NCI-H1417 (cell line): ENCODE measurements around the gene SIPA1L3.

ENCODE experiments used
- DNase-seq, 3 experiments: peaks; one replicate each; lab custom pipeline; 2025; lab: John Stamatoyannopoulos, UW

SIPA1L3 gene

DNA sequence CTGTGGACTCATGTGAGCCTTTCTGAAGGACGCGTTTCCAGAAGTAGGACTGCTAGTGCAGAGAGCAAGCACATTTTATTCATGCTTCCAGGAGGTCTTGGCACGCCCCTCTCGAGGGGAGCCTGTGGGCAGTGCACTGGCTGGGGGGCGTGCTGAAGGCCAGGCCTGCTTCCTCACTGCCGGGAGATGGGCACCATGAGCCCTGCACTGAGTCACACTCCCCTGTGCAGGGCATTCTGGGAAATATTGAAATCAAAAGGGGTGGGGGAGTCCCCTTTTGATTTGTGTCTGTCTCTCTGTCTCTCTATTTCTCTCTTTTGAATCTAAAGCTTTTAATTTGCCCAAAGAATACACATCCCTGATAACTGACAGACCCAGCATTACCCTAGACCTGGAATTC lies 283.1 kb downstream of the SIPA1L3 start:
- DNase-seq: no peak

DNA sequence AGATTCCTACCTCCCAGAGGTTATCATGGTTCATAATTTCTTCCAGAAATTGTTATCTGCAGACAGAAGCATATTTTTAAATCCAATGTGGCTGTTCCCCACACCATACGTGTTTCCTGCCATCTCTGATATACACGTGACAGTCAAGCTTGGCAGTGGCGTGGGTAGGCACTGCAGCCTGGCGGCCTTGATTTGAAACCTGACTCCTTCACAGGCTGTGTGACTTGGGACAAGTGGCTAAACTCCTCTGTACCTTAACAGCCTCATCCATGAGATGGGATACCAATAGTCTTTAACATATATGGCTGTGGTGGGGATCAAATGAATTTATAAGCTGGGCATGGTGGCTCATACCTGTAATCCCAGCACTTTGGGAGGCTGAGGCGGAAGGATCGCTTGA lies 283.8 kb downstream of the SIPA1L3 start:
- DNase-seq: no peak

DNA sequence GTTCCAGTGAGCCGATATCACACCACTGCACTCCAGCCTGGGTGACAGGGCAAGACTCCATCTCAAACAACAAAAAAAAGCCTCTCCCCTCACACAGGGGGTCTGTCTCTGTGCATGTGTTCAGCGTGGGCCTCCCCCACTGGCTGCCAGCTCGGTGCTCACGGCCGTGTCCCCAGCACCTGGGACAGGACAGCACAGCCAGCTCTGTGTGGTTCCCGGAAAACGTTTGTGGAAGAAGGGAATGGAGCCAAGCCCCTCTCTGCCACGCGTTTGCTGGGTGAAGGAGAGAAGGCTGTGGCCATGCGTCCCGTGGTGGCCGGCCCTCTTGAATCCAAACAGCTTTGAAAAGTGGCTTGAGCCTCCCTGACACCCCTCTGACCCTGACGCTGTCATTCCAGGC lies 284.7 kb downstream of the SIPA1L3 start:
- no peak for DNase-seq

DNA sequence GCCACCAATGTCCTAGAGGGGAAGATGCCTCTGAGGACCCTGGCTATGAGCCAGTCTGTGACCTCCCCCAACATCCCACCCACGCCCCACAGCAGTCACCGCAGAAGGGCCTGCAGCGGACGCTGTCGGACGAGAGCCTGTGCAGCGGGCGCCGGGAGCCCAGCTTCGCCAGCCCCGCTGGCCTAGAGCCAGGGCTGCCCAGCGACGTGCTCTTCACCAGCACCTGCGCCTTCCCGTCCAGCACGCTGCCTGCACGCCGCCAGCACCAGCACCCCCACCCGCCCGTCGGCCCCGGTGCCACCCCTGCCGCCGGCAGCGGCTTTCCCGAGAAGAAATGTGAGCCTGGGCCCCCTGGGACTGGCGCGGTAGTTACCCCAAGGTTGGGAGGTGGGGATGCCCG lies 286.4 kb downstream of the SIPA1L3 start:
- peak in 1 of 3 experiments; percentile 24 for DNase-seq

DNA sequence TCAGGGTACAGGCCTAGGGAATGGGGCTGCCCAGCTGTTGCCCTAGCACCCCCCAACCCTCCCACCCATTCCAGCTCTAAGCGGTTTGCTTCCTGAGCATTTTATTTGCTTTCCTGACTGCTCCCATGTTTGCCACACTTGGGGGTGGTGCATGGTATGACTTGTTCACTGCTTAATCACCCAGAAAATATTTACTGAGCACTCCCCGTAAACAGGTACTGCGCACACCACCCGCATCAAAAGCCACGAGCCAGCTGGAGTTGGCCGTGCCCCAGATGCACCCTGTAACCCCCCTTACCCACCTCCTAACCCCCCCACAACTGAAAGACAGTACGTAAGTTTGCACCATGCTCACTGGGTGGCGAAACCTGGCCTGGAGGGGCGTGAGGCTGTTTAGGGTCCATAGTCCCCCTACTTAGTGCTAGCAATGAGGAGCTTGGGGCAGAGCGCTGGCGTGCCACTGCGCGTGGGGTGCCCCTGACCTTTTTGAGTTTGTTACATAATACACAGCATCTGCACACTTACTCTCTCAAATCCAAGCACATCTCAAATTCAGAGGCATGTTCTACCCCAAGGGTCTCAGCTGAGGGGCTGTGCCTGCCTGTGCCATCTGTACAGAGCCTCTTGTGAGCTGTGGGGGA lies 287.2 kb downstream of the SIPA1L3 start:
- peak in 2 of 3 experiments; percentile 10 to 14 for DNase-seq

DNA sequence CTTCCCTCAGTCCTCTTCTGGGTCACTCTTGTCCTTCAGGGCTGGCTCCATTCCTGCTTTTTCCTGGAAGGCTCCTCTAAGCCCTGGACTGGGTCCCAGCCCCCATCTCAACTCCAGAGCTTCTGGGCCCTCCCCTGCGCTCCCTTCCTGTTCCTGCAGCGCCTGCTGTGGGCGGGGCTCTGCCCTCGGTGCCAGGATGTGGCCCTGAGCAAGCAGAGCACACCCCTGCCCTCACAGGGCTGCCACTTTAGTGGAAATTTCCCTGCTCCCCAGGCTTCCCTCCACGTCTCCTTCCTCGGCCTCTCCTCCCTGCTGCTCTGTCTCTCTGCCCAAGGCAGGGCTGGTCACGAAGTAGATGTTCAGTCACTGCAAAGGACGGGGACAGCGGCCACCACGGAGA lies 288.2 kb downstream of the SIPA1L3 start:
- DNase-seq: no peak

DNA sequence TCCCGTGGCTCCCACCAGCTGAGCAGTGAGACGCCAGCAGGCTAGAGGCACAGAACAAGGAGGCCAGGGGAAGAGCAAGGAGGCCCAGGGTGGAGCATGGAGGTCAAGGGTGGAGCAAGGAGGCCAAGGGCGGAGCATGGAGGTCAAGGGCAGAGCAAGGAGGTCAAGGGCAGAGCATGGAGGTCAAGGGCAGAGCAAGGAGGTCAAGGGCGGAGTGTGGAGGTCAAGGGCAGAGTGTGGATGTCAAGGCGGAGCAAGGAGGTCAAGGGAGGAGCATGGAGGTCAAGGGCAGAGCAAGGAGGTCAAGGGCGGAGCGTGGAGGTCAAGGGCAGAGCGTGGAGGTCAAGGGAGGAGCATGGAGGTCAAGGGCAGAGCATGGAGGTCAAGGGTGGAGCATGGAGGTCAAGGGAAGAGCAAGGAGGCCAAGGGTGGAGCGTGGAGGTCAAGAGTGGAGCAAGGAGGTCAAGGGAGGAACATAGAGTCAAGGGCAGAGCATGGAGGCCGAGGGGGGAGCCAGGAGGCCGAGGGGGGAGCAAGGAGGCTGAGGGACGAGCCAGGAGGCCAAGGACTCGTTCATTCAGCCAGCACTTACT lies 289.3 kb downstream of the SIPA1L3 start:
- DNase-seq: no peak

DNA sequence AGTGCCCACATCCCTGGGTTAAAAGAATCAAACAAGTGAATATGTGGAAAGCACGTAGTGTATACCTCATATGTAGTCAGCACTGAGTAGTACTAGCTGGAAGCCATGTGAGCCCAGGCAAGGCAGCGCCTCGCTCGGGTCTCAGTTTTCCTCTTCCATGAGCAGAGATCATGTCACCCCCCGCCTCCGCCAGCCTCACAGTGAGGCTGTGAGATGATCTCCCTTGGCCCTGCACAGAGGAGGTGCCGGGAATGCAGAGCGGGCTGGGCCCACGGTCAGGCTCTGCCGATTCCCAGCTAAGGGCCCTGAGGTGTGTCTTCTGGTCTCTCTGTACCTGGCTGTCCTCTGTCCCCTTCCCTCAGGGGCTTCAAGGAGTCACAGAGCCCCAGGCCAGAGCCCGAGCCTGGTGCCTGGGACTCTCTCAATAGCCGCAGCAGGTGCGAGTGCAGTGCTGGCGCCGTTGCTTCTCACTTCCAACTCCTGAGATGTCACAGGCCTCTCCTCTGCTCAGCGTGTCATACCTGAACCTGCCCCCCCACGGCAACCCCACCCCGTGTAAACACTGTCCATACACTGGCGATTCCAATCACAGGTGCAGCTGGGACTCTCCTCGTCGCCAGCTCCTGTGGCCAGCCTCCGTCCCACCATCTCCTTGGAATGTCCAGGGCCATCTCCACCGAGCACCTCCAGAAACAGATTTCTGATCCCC lies 290.1 kb downstream of the SIPA1L3 start:
- DNase-seq: no peak

DNA sequence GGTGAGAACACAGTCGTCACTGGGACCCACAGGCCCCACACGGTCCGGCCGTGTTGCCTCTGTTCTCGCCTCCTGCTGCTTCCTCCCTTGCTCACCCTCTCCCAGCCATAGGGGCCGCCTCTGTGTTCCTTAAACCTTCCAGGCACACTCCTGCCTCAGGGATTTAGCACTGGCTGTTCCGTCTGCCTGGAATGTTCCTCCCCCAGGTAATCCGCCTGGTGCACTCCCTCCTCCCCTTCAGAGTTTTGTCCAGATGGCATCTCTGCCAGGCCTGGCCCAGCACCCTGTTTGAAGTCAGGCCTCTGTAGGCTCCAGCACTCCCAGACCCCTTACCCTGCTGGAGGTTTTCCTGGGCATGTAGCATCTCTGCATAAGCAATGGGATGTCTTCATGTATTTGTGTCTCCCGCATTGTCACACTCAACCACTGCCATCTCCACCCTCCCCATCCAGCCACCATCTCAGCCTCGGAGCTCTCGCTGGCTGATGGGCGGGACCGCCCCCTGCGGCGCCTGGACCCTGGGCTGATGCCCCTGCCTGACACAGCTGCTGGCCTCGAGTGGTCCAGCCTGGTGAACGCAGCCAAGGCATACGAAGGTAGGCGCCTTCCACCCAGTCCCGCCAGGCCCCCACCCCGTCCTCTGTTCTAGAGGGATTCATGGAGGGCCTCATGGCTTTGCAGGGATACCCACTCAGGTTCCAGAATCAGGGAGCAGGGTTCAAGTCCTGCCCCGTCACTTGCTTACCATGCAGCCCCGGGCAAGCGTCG lies 291.1 kb downstream of the SIPA1L3 start:
- no peak for DNase-seq

DNA sequence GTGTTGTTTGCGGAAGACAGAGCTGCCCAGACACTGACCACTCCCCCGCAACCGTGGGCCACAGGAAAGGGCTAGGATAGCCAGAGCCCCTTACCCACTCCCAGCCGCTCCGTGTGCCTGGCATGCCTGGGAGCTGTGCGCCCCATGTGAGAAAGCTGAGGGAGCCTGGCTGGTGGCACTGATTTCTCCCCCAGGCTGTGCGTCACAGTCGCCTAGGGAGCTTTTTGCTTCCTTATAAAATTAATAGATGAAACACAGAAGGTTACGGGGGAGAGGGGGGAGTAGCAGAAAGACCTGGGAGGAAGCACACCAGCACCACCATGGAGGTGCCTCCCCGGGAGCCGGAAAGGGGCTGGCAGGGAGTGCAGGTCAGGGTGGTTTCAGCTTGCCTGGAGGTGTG lies 292.3 kb downstream of the SIPA1L3 start:
- no peak for DNase-seq

DNA sequence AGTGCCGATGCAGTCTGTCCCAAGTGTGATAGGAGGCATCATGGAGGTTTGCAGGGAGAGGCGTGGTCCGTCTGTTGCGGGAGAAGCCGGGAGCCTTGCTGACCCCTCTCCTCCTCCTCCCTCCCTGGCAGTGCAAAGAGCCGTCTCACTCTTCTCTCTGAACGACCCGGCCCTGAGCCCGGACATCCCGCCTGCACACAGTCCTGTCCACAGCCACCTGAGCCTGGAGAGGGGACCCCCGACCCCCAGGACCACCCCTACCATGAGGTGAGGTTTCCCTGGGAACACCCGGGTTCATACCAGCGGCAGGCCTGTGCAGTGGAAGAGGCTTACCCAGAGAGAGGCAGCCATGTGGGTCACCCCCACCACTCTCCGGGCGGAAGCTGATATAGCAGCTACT lies 294.7 kb downstream of the SIPA1L3 start:
- no peak for DNase-seq

DNA sequence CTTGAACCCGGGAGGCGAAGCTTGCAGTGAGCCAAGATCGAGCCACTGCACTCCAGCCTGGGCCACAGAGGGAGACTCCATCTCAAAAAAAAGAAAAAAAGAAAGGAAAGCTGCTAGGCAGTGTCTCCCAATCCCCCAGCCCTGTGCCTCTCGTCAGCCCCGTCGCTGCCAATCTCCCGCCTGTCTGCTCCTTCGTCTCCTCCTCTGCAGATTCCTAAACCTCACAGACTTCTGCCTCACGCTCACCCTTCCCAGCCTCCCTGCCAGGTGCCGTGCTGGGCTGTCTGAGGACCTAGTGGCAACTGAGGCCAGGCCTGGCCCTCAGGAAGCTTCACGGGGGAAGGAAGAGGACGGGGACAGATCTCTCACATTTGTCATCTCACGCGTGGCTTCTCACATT lies 295.5 kb downstream of the SIPA1L3 start:
- no peak for DNase-seq

DNA sequence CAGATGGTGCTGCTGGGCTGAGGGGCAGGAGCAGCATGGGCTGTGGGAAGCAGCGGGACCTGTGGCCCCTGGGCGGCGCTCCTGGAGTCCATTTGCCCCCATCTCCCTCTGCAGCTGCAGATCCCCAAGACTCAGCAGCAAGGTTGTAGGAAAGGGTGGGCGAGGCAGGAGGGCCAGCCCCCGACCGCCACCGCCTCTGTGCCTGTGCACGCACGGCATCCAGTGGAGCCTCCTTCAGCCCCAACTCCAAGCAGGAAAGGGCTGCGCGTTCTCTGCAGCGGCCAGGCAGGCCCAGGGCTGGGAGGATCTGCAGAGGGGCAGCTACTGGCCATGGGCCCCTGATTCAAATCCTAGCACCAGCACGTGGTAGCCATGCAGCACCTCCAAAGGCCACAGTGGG lies 296.2 kb downstream of the SIPA1L3 start:
- DNase-seq: no peak

DNA sequence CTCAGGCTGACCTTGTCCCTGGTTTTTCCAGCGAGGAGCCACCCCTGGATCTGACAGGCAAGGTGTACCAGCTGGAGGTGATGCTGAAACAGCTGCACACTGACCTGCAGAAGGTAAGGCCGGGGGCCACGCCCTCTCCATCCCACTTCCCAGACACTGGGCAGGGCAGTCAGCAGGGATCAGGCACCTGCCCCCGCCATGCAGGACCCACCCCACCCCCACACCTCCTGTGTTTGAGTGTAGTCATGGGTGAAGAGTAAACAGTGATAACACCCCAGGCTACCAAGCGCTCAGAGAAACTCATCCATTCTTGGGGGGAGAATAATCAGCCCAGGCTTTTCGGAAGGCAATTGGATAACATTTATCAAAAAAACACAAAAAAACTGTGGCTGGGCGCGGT lies 297.1 kb downstream of the SIPA1L3 start:
- DNase-seq: peak; percentile 65 to 97 (median 93)

DNA sequence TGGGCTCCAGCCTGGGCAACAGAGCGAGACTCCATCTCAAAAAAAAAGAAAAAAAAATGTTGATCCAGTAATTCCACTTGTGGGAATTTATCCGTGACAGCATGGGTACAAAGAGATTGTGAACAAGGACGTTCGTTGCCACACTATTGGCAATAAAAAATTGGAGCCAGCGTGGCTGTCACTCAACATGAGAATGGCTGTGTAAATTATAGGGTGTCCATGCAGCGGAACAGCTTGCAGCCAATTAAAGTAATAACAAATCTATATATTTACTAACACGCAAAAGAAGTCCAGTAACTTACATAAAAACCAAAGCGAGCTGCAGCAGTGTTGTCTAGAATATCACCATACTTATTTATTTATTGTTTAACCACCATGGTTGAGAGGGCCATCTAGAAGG lies 297.7 kb downstream of the SIPA1L3 start:
- peak; percentile 70 to 95 (median 78) for DNase-seq

DNA sequence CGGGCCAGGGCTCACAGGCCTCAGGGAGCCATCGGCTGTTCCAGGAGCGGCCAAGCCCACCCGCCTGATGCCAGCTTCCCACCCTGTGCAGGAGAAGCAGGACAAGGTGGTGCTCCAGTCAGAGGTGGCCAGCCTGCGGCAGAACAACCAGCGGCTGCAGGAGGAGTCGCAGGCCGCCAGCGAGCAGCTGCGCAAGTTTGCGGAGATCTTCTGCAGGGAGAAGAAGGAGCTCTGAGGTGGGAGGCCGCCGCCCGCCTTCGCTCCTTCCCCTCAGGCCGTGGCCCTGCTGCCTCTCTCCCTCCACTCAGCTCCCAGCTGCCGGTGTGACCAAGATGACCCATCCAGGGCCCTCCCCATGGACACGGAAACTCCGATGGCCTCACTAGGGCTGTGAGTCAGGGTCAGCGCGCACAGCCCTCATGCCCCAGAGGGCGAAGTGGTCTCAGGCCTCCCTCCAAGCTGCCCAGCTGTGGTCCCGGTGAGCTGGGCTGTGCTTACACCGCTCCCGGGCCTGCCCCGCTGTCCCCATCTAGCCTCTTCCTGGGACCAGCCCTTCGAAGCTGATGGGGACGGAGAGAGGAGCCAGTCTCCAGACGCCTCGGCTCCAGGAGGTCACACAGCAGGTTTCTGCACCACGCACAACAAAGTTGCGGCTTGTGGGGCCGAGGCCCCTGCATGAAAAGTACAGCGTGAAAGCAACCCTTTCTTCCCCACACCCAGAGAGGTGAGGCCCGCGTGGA lies 299.2 kb downstream of the SIPA1L3 start:
- DNase-seq: no peak

DNA sequence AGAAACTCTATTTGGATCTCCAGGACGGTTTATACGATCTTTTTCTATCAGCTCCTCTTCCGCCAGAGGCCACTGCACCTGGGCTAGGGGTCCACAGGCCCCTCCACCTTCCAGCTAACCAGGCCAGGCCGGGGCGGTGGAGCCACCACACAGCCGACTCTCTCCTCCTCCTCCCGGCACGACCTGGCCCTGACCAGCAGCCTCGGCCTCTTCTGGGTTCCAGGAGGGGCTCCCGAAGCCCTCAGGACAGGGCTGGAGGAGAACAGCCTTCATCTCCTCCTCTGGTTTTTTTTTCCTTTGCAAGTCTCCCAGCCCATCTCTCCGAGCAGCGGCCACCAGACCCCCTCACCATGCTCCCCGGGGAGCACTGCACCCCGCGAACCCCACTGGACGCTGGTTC lies 299.9 kb downstream of the SIPA1L3 start:
- no peak for DNase-seq

DNA sequence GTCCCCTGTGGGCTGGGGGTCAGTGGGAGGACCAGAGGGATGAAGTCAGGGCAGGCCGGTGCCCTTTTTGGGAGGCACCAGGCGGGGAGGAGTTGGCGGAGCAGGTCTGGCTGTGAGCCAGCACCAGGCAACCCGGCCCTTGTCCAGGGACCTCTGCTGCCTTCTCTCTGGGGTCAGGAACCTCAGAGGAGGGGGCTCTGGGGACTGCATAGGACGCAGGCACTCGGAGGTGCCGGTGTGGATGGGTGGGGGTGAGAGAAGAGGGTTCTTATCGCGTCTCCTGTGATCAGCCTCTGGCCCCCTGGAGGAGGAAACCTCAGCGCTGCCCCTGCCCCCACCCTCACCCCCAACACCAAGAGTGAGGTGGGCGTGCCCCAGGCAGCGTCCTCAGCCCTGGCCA lies 300.5 kb downstream of the SIPA1L3 start:
- no peak for DNase-seq

DNA sequence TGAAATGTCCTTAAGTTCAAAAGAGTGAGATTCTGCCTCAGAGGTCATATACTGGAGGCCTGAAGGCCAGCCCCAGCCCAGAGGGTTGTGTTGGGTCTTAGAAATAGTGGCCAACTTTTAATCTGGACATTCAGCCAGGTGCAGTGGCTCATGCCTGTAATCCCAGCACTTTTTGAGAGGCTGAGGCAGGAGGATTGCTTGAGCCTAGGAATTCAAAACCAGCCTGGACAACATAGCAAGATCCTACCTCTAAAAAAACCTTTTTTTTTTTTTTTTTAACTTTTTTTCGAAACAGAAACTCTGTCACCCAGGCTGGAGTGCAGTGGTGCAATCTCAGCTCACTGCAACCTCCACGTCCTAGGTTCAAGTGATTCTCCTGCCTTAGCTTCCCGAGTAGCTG lies 301.6 kb downstream of the SIPA1L3 start:
- no peak for DNase-seq

DNA sequence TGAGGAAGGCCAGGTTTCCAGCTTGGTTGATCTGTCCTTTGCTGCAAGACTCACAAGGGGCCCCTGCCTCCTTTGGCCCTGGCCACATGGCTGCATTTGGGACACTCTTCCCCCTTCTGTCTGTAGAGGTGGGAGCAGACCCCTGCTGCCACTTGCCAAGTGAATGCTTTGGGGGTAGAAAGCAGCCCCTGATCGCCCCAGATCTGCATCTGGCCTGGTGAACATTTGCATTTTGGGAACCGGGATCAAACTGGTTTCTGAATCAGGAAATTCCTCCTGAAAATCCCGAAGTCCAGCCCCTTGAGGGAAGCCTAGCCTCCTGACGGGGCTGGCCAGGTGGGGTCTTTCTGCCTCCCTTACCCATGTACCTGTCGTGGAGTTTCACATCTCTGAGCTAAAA lies 302.1 kb downstream of the SIPA1L3 start:
- no peak for DNase-seq

DNA sequence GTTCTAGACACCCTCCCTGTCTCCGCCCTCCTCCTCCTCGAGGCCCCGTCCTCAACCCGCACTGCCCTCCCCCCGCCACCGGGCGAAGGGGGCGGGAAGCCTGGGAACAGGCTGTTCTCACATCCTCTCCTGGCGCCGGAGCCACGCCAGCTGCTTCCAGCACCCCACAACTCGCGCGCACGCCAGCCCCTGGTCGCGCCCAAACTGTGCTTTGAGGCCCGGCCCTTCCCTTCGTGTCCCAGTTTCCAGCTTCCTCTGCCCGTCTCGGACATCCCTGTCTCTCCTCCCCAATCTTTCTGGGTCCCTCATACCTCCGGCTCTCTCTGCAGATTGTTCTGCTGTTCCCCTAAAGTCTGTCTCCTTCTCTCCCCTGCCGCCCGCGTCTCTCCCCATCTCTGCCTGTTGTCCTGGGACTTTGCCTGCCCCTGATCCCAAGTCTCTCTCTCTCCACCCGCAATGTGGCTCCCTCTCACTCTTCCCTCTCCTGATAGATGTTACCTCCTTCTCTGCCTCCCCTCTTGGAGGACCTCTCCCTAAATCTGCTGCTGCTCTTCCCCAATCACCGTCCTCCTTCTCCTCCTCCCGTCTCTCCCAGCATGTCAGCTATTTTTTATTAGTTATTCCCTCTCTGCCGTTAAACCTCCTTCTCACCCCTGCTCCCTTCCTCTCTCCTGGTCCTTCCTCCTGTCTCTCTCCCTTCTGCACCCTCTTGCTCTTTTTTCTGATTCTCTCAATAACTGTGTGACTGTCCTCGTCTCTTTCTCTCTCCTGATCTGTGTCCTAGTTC lies 302.9 kb downstream of the SIPA1L3 start:
- DNase-seq: peak; percentile 43 to 59 (median 53)
